Adipocyte (in vitro differentiated cells): Measurements from ENCODE around the gene C11orf58.

ENCODE experiments used
- DNase-seq: peaks from one replicate; pipeline ENCODE4 v3.0.0-alpha.2; 2015; ENCODE audit warnings: low read depth
- H3K27me3 ChIP-seq: replicated peaks from 2 replicates; pipeline ENCODE4 v1.7.0; 2013; ENCODE audit warnings: mild to moderate bottlenecking, low read length, moderate library complexity; ENCODE audit not compliant: control insufficient read depth, insufficient read depth
- H3K36me3 ChIP-seq: 2 replicates; pipeline ENCODE4 v1.7.0; 2013; ENCODE audit warnings: low read length, mild to moderate bottlenecking, moderate library complexity; ENCODE audit not compliant: control insufficient read depth, insufficient read depth, severe bottlenecking
- H3K4me1 ChIP-seq: 2 replicates; pipeline ENCODE4 v1.7.0; 2013; ENCODE audit warnings: mild to moderate bottlenecking, low read length, moderate library complexity; ENCODE audit not compliant: control insufficient read depth, insufficient read depth
- H3K4me3 ChIP-seq: 2 replicates; pipeline ENCODE4 v1.7.0; 2013; ENCODE audit warnings: mild to moderate bottlenecking, low read length, moderate library complexity
- H3K9ac ChIP-seq: 2 replicates; pipeline ENCODE4 v1.7.0; 2013; ENCODE audit warnings: mild to moderate bottlenecking, low read length, moderate library complexity
- H3K9me3 ChIP-seq: 2 replicates; pipeline ENCODE4 v1.7.0; 2013; ENCODE audit warnings: mild to moderate bottlenecking, low read length, moderate library complexity; ENCODE audit not compliant: control insufficient read depth

C11orf58 gene

DNA sequence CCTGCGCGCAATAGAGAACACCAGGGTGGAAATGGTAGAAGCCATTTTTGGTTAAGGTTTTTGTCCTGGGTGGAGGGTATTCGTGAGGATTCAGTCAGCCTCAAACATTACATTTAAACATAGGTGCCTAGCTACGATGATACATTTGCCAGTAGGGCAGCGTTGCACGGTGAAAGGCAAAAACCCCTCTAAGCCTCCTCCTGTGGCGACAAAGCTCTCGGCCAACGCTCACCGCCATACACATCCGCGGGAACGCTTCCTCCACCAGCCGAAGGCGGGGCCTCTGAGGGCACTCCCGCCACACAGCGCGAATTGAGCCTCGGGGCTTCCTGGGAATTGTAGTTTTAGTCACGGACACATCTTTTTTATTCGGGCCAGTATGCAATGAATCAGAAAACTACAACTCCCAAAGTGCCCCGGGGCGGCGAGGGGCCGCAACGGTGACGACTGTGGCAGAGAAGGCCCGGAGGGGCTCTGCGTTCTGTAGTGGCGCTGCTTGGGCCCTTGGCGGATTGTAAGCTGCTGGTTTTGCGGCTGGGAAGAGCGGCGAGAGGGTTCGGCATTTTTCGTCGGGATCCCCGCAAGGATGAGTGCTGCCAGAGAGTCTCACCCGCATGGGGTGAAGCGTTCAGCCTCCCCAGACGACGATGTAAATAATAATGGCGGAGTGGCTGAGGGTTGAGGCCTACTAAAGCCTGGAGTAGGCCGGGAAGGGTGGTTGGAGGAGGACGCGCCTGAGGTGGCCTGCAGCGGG lies at the start of gene C11orf58:
Gene C11orf58 (plus strand): TSS at position 455 of the 754 bp plus-strand sequence. CDS start 132 bp downstream, at position 587.
- Histone ChIP-seq H3K36me3 (no peaks in the 10 kb centered on the region), H3K9ac (peak within 1 kb of the TSS; percentile 100), H3K9me3 (no peaks in the 10 kb centered on the region), H3K4me3 (peak within 1 kb of the TSS; percentile 98), H3K4me1 (peaks cover 35% of the 10 kb centered on the region), H3K27me3 (no peaks in the 10 kb centered on the region)
- DNase-seq: peak; percentile 99

DNA sequence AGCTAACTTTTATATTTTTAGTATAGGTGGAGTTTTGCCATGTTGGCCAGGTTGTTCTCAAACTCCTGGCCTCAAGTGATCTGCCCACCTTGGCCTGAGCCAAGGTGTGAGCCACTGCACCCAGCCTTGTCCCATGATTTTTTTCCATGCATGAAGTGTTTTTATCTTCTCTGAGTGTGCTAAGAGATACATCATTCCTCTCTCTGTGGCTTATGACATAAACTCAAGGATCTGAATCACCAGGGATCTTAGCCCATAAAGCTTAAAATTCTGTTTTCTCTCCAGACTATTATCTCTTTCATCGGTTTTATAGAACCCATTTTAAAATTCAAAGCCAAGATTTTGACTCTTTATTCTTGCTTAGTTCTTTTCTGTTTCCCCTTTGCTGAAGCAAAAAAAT lies 48.4 kb upstream of the C11orf58 start:
- Histone ChIP-seq H3K9me3 (no peaks in the 10 kb centered on the region), H3K9ac (no peak overlapping the region), H3K27me3 (no peaks in the 10 kb centered on the region), H3K36me3 (no peaks in the 10 kb centered on the region), H3K4me3 (no peak overlapping the region), H3K4me1 (no peaks in the 10 kb centered on the region)
- no peak for DNase-seq

DNA sequence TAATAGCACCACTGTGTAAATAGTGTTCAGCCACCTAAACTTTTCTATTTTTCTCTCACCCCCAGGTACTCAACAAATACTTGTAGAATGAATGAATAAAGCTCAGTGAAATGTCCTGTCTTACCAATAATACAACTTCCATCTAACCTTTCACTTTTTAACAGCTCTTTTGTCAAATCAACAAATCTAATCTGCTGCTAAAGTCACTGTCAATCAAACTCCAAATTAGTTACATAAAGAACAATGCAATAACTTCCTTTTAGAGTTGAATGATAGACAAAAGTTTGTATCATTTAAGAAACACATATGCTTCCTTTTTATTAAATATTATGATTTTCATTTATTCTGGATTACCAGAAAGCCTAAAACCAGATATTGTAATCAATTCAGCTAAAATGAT lies 34.7 kb upstream of the C11orf58 start:
- DNase-seq: no peak
- Histone ChIP-seq H3K9me3 (no peaks in the 10 kb centered on the region), H3K27me3 (no peaks in the 10 kb centered on the region), H3K36me3 (no peaks in the 10 kb centered on the region), H3K4me3 (no peak overlapping the region), H3K4me1 (no peaks in the 10 kb centered on the region), H3K9ac (no peak overlapping the region)

DNA sequence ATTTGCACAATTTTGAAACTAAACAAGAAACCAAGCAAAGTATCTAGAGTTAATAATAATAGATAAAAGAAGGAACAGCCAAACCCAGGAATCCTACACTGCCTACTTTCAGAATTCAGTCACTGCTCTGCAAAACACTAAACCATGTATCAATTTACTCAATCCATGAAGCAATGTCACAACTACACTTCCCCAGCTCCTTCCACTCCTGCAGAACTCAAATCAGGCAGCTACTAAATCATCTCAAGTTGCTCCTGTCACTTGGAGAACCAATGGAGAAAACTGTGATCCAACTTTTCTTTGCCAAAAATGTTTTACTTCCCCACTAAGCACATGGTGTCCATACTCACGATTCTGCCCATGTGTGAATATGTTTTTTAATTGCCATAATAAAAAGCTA lies 24.9 kb upstream of the C11orf58 start:
- no peaks in the 10 kb centered on the region for H3K4me1 ChIP-seq
- no peak overlapping the region for H3K9ac ChIP-seq
- H3K4me3 ChIP-seq: no peak overlapping the region
- no peaks in the 10 kb centered on the region for H3K27me3 ChIP-seq
- no peaks in the 10 kb centered on the region for H3K36me3 ChIP-seq
- no peaks in the 10 kb centered on the region for H3K9me3 ChIP-seq
- no peak for DNase-seq

DNA sequence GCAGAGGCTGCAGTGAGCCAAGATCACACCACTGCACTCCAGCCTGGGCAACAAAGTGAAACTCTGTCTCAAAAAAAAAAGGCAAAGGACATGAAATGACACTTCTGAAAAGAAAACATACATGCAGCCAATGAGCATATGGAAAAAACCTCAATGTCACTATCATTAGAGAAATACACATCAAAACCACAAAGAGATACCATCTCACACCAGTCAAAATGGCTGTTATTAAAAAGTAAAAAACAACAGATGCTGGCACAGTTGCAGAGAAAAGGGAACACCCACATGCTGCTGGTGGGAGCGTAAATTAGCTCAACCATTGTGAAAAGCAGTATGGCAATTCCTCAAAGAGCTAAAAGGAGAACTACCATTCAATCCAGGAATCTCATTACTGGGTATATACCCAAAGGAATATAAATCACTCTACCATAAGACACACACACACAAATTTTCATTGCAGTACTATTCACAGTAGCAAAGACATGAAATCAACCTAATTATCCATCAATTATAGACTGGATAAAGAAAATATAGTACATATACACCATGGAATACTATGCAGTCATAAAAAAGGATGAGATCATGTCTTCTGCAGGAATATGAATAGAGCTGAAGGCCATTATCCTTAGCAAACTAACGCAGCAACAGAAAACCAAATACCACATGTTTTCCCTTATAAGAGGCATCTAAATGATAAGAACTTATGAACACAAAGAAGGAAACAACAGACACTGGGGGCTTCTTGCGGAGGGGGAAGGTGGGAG lies 15.7 kb upstream of the C11orf58 start:
- no peak for DNase-seq

GRCh38 chr11:16727806-16728205 lies 10.6 kb upstream of the C11orf58 start:
- DNase-seq: no peak
- Histone ChIP-seq H3K9ac (no peak overlapping the region), H3K27me3 (no peaks in the 10 kb centered on the region), H3K9me3 (no peaks in the 10 kb centered on the region), H3K4me1 (no peaks in the 10 kb centered on the region), H3K4me3 (no peak overlapping the region), H3K36me3 (no peaks in the 10 kb centered on the region)

More for the DNA sequence above, 15.7 kb upstream of the C11orf58 start:
- Histone ChIP-seq H3K4me3 (no peak overlapping the region), H3K27me3 (no peaks in the 10 kb centered on the region), H3K9me3 (no peaks in the 10 kb centered on the region), H3K4me1 (no peaks in the 10 kb centered on the region), H3K9ac (no peak overlapping the region), H3K36me3 (no peaks in the 10 kb centered on the region)

DNA sequence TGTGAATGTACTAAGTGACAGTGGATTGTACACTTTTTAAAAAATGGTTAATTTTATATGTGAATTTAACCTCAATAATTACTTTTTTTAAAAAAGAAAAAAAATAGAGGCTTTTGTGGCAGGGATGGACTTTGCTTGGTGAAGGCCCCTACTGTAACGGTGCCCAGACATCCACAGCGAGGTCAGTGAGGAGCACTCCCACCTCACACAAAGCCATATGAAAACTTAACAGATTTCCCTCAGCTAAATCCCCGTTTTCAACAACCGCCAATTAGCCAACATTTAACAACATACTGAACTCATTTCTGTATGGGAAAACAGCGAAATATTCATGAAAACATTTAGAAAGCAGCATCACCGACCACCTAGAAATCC lies 642 bp upstream of the C11orf58 start:
- Histone ChIP-seq H3K9me3 (no peaks in the 10 kb centered on the region), H3K4me3 (peak overlapping the region; percentile 98), H3K4me1 (peaks cover 29% of the 10 kb centered on the region), H3K9ac (peak overlapping the region; percentile 100), H3K27me3 (no peaks in the 10 kb centered on the region), H3K36me3 (no peaks in the 10 kb centered on the region)
- no peak for DNase-seq

DNA sequence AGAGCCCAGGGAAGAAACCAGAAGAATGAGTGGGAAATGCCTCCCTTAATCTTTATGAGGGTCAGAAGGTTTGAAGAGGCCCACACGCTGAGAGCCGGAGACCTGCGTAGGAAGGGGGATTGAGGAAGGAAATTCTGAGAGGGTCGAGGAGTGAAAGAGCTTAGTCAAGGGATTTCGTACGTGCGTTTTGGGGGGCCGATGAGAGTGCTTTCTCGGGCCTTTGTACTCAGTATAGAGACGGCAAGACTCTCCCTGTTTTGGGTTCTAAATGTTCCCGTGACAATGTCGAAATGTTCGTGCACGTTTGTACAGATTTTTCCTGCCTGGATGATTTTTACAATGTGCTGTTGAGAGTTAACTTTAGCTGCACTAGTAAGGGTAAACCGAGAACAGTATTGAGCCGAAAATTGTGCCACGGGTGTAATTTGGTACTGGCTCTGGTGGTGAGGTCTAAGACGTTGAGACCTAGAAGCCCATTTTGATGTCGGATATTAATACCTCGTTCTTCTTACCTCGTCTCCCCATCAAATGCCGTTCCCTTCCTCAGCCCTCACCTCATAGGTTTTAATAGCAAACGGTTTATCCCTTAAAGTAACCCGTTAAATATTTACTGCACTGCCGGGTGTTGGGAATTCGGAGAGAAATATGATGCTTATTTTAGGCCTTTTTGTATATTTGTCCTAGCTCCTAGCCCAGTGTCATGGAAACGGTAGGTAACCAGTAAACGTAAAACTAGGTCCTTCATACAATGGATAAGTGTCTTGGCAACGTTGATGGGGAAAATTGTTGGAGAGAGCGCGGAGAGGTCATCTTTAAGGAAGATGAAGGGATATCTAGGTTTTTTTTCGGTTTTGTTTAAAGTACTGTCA lies 734 bp downstream of the C11orf58 start:
- DNase-seq: peak; percentile 48

DNA sequence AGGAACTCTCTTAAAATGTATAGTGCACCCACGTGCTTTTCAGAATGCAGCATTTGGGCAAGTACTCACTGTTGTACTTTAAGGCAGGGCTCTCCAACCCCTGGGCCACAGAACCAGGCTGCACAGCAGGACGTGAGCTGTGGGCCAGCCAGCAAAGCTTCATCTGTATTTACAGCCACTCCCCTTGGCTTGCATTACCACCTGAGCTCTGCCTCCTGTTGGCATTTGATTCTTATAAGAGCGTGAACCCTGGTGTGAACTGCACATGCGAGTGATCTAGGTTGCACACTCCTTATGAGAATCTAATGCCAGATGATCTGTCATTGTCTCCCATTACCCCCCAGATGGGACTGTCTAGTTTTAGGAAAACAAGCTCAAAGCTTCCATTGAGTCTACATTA lies 3.0 kb downstream of the C11orf58 start:
- DNase-seq: no peak
- H3K36me3 ChIP-seq: peaks cover 21% of the 10 kb centered on the region
- no peaks in the 10 kb centered on the region for H3K9me3 ChIP-seq
- H3K4me3 ChIP-seq: peak overlapping the region; percentile 27
- no peaks in the 10 kb centered on the region for H3K27me3 ChIP-seq
- no peak overlapping the region for H3K9ac ChIP-seq
- peaks cover 40% of the 10 kb centered on the region for H3K4me1 ChIP-seq

More for the DNA sequence above, 734 bp downstream of the C11orf58 start:
- Histone ChIP-seq H3K4me3 (peak overlapping the region; percentile 98), H3K27me3 (no peaks in the 10 kb centered on the region), H3K9me3 (no peaks in the 10 kb centered on the region), H3K9ac (peak overlapping the region; percentile 100), H3K36me3 (no peaks in the 10 kb centered on the region), H3K4me1 (peaks cover 37% of the 10 kb centered on the region)

GRCh38 chr11:16743478-16743877 lies 5.0 kb downstream of the C11orf58 start:
- H3K4me1 ChIP-seq: peaks cover 35% of the 10 kb centered on the region
- H3K9ac ChIP-seq: no peak overlapping the region
- peaks cover 41% of the 10 kb centered on the region for H3K36me3 ChIP-seq
- no peak overlapping the region for H3K4me3 ChIP-seq
- no peaks in the 10 kb centered on the region for H3K27me3 ChIP-seq
- no peaks in the 10 kb centered on the region for H3K9me3 ChIP-seq
- DNase-seq: no peak
